Suppressor macrophage treated with lipopolysaccharide for 1 hour (primary cell): Measurements from ENCODE around the gene SLC6A3.
"Not testable (repeated sequence)": the region's sequence is repeated elsewhere in the genome, so short reads cannot be mapped to it uniquely, and the experiment has no call there.

Experiments used
- DNase-seq, 3 donors: peaks; one replicate each; pipeline ENCODE4 v3.0.0-alpha.2; 2020 to 2022

Gene SLC6A3

GRCh38 chr5:1477341-1477740 lies 32.1 kb upstream of the SLC6A3 start:
- DNase-seq: peak; percentile 93 to 96 (median 96)

- DNase-seq: no peak
Measured at GRCh38 chr5:1476967-1477310, 31.7 kb upstream of the SLC6A3 start.

GRCh38 chr5:1476181-1476966 lies 31.1 kb upstream of the SLC6A3 start:
- DNase-seq: no peak

- DNase-seq: not testable (repeated sequence)
Measured at GRCh38 chr5:1475544-1475900, 30.3 kb upstream of the SLC6A3 start.

- DNase-seq: peak; percentile 37 to 71 (median 51)
Measured at GRCh38 chr5:1474866-1475543, 29.8 kb upstream of the SLC6A3 start.

- DNase-seq: no peak
Measured at GRCh38 chr5:1474183-1474839, 29.1 kb upstream of the SLC6A3 start.

- no peak for DNase-seq
Measured at GRCh38 chr5:1473746-1474145, 28.5 kb upstream of the SLC6A3 start.

- DNase-seq: no peak
Measured at GRCh38 chr5:1472964-1473628, 27.9 kb upstream of the SLC6A3 start.

GRCh38 chr5:1471997-1472963 lies 27.0 kb upstream of the SLC6A3 start:
- no peak for DNase-seq

- DNase-seq: no peak
Measured at GRCh38 chr5:1471240-1471853, 26.1 kb upstream of the SLC6A3 start.

GRCh38 chr5:1470762-1471211 lies 25.5 kb upstream of the SLC6A3 start:
- DNase-seq: no peak

- no peak for DNase-seq
Measured at GRCh38 chr5:1468629-1469527, 23.6 kb upstream of the SLC6A3 start.

GRCh38 chr5:1468247-1468612 lies 23.0 kb upstream of the SLC6A3 start:
- peak in 1 of 3 donors; percentile 31 for DNase-seq

- DNase-seq: no peak
Measured at GRCh38 chr5:1467341-1468246, 22.4 kb upstream of the SLC6A3 start.

- DNase-seq: no peak
Measured at GRCh38 chr5:1466631-1467265, 21.5 kb upstream of the SLC6A3 start.

- DNase-seq: no peak
Measured at GRCh38 chr5:1465966-1466471, 20.8 kb upstream of the SLC6A3 start.

GRCh38 chr5:1465117-1465516 lies 19.9 kb upstream of the SLC6A3 start:
- DNase-seq: no peak

GRCh38 chr5:1464511-1464910 lies 19.3 kb upstream of the SLC6A3 start:
- DNase-seq: no peak

GRCh38 chr5:1464096-1464446 lies 18.8 kb upstream of the SLC6A3 start:
- DNase-seq: no peak
